Measurements from ENCODE around the gene PRELID3B.

PRELID3B gene

DNA sequence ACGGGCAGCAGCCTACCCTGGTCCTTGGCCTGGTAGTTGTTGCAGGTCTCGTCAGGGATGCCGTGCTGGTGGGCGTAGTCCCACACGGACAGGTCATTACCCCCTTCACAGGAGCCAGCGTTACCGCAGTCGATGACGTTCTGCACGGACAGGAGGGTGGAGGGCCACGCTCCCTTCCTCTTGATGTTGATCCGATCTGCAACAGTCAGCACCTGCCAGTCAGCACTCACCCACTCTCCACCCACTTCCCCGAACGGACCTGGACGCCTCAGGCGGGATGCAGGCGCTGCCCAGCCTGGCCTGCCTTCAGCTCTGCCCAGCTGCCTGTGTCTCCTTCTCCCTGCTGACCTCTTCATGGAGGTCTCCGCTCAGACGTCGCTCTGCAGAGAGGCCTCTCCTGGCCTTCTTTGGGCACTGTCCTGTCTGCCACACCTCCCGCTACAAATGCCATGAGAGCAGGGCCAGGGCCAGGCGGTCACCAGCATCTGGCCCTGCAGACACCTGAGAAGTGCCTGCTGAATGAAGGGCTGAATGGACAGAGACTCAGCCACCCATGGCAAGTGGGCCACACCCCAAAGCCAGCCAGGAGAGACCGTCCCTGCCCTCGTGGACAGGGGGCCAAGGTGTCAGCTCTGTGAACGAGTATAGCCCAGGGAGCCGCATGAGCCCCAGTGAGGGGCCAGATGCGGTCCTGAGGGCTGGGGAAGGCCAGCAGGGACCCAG is 41.0 kb downstream of the PRELID3B start:
- Histone ChIP-seq H3K27ac (no peak overlapping the region), H3K4me3 (no peak overlapping the region)

- H3K4me3 ChIP-seq, result no peak overlapping the region
- H3K27ac ChIP-seq, result no peak overlapping the region
Observed at GRCh38 chr20:59001068-59001448, 41.5 kb downstream of the PRELID3B start.

GRCh38 chr20:59000326-59000725 is 42.3 kb downstream of the PRELID3B start:
- H3K4me3 ChIP-seq, result no peak overlapping the region

DNA sequence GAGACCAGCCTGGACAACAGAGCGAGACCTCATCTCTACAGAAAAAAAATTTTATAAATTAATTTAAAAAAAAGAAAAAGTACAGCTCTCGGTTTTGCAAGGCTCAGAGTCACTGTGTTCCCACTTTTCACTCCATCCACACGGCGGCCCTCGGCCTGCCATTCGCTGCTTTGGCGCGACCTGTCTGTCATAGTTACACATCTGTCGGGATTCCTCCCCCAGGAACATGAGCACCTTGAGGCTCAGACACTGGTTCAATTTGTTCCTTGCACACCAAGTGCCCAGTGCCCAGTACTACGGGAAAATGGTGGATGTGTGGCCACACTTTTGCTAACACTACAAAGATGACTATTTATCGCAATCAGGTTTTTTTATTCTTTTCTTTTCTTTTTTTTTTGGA is 43.9 kb downstream of the PRELID3B start:
- no peak overlapping the region for H3K27ac ChIP-seq
- no peak overlapping the region for H3K4me3 ChIP-seq

More at GRCh38 chr20:59000326-59000725, 42.3 kb downstream of the PRELID3B start:
- H3K27ac ChIP-seq, result no peak overlapping the region

DNA sequence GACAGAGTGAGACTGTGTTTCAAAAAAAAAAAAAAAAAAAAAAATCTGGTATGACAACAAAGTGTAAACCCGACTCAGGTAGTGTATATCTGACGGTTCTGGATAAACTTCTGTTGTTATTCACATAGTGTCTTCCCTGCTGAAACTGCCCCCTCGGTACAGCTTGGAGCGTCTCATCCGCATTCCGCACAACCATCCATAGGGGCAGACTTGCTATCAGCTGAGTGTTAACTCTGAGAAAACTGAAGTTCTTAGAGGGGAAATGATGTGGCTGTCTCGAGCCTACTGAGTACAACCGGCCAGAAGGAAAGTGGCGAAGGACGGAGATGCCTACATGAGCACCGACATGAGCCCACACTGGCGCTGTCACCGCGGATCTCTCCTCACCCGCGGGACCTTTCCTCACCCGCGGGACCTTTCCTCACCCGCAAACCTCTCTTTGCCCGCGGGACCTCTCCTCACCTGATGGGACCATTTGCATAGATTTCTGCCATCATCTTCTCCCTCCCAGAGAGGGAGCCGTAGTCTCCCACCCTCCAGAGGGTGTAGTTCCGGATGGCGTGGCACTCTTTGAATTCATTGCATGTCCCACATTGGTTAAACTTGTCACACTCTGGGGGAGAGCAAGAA is 45.3 kb downstream of the PRELID3B start:
- no peak overlapping the region for H3K27ac ChIP-seq
- H3K4me3 ChIP-seq, result no peak overlapping the region

DNA sequence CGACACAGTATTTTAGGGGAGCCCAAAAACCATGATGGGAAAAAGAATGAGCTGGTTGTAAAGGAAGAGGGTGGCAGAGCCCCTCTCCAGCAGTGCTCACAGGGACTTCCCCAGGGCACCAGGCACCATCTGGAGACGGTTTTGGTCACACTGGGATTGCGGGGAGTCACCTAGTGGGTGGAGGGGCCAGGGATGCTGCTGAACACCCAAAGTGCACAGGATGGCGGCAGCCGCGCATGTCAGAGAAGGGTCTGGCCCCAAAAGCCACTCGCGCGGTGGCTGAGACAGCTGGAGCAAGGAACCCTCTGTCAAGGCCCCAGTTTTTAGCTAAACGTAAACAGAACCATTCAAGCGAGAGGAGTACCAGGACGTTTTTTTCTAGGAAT is 46.4 kb downstream of the PRELID3B start:
- H3K4me3 ChIP-seq, result no peak overlapping the region
- no peak overlapping the region for H3K27ac ChIP-seq

DNA sequence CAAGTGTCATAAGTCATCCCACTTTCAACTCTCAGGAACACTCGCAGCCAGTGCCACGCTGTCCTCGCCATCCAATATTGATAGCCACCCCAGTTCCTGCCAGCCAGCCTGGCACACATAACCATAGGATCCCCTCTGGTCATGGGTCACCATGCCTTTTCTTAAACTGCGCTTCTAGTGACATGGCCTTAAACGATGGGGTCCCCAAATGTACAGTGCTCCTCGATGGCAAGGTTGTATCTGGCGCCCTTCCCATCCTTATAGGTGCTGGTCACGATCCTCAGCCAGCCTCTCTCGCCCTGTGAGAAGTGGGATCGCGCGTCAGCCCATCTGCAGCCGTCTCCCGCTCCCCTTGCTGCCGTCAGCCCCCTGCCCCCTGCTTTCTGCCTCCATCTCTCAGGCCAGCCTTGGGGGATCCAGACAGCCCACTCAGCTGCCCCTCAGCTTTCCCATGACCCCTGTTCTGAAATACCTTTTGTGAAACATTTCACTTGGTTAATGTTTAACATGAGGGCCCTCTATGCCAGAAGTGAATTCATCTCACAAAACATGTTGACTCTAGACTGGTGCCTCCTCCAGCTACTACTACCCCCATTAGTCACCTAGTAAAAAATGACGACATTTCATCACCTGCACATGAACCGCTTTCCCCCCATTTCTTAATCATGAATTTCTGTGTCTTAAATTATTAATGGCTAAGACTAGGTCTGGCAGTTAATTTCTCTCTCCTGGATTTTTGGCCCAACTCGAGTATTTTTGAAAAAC is 46.9 kb downstream of the PRELID3B start:
- no peak overlapping the region for H3K4me3 ChIP-seq
- no peak overlapping the region for H3K27ac ChIP-seq

- H3K4me3 ChIP-seq, result no peak overlapping the region
- peak overlapping the region in 1 of 21 experiments; percentile 21 for H3K27ac ChIP-seq
Observed at GRCh38 chr20:58994390-58995159, 48.0 kb downstream of the PRELID3B start.

DNA sequence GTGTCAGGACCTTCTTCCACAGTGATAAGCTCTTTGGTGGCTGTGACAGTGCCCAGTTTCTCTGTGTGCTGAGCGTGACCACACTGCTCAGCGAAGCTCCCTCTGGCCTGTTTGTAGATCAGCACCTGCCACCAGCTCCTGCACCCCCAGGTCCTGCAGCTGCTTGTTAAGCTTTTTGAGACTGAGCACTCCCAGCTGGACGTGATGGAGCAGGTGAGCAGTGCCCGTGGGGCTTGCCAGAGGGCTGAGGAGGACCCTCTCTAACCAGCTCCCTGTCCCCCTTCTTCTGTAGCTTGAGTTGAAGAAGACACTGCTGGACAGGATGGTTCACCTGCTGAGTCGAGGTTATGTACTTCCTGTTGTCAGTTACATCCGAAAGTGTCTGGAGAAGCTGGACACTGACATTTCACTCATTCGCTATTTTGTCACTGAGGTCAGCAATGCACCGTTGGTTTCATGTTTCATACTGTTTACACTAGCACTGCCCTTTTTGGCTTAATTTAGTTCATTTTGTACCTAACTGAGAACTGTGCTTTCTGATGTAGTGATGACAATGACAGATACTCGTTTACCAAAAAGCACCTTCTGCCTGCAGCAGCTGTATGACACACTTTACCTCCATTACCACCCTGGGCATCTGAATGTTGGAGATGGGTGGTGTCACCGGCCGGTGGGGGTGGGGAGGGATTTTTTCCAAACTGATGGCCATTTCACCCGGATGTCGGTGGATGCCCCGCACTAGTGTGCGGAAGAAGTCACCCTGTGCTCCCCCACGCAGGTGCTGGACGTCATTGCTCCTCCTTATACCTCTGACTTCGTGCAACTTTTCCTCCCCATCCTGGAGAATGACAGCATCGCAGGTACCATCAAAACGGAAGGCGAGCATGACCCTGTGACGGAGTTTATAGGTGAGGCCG is 49.0 kb downstream of the PRELID3B start:
- no peak overlapping the region for H3K4me3 ChIP-seq
- no peak overlapping the region for H3K27ac ChIP-seq

GRCh38 chr20:58992911-58993310 is 49.7 kb downstream of the PRELID3B start:
- no peak overlapping the region for H3K4me3 ChIP-seq
- H3K27ac ChIP-seq, result no peak overlapping the region

DNA sequence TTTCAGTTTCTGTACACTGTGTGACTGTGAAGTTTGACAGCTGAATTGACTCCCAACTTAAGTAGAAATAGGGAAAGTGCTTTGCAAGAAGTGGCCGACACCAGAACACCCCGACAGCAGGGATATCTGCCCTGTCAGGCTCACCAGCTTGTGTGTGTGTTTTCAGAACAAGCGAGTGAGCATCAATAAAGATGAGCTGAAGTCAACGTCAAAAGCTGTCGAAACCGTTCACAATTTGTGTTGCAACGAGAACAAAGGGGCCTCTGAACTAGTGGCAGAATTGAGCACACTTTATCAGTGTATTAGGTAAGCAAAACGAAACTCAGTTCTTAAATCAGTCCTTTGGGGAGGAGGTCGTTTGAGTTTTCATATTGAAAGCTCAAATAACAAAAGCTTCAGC is 50.9 kb downstream of the PRELID3B start:
- Histone ChIP-seq H3K27ac (no peak overlapping the region), H3K4me3 (no peak overlapping the region)

DNA sequence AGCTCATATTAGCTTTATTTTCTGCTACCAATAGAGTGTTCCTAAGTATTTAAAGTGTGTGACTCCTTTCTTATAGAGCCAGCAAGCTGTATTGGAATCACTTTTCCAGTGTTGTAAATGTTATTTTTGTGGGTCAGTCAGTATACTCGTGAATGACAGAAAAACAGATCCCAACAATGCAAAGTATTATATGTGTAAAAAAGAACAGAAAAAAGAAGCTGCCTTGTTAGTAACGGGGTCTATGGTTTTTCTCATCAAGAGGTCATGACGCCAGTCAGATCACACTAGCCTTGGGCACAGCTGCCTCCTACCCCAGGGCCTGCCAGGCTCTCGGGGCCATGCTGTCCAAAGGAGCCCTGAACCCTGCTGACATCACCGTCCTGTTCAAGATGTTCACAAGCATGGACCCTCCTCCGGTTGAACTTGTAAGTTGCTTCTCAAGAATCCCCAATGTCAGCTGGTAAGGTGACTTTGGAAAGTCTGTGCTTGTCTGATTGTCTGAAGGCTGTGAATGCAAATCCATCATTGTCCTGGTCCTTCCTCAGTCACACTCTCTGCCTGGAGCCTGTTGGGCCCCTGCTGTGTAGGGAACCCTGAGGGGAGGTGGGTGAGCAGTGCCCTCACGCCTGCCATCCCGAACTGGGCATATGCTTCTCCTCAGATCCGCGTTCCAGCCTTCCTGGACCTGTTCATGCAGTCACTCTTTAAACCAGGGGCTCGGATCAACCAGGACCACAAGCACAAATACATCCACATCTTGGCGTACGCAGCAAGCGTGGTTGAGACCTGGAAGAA is 51.7 kb downstream of the PRELID3B start:
- Histone ChIP-seq H3K27ac (no peak overlapping the region), H3K4me3 (no peak overlapping the region)

DNA sequence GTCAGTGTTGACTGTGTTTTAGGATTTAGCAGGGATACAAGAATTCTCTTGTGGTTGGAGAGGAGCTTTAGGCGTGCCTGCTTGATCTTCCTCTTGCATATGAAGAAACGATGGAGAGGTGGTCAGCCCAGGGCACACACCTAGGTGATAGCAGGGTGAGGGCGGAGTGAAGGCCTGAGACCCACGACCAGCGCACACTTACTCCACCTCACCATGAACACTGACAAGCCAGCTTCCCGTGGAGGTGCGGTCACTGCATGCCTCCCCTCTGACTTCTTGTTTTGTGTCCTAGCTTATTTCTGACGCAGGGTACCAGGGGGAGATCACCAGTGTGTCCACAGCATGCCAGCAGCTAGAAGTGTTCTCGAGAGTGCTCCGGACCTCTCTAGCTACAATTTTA is 53.4 kb downstream of the PRELID3B start:
- Histone ChIP-seq H3K4me3 (no peak overlapping the region), H3K27ac (no peak overlapping the region)

DNA sequence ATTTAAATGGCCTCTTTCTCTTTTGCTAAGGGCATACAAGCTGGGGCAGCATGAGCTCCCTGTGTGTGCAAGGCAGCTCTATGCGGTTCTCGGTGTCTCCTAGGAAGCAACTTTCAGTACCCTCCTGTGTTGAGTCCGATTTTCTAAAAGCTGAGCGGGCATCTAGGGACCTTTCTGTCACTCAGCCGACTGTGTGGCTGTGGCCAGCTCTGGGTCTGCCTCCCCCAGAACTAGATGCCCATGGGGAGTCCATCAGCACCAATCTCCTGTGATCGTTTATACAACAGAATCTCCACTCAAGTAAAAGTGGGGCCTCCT is 54.1 kb downstream of the PRELID3B start:
- H3K4me3 ChIP-seq, result no peak overlapping the region
- no peak overlapping the region for H3K27ac ChIP-seq

- no peak overlapping the region for H3K27ac ChIP-seq
- no peak overlapping the region for H3K4me3 ChIP-seq
Observed at GRCh38 chr20:58987790-58988564, 54.6 kb downstream of the PRELID3B start.

- H3K4me3 ChIP-seq, result no peak overlapping the region
- no peak overlapping the region for H3K27ac ChIP-seq
Observed at GRCh38 chr20:58986968-58987517, 55.5 kb downstream of the PRELID3B start.

GRCh38 chr20:58986286-58986967 is 56.2 kb downstream of the PRELID3B start:
- Histone ChIP-seq H3K27ac (no peak overlapping the region), H3K4me3 (no peak overlapping the region)

Data from skin epidermis (tissue), 12 donors.